ENCODE results near the gene KCND2.

- TF ChIP-seq CTCF (conservative IDR thresholded peaks at IDR 0.05; ENCODE audit: low read depth, low read length) (no peak), EZH2 (IDR thresholded peaks at IDR 0.05; ENCODE audit: low read length, unreplicated experiment) (no peak)
Observed at GRCh38 chr7:120254845-120255244, 18.1 kb upstream of the KCND2 start.

All from PC-3 (cell line).